Stimulated activated CD8-positive, alpha-beta memory T cell treated with anti-CD3 and anti-CD28 coated beads, Interleukin-15, amount 100 ng/mL, for 24 hours (primary cell): ENCODE data around the gene SPATA32.
"Not testable (repeated sequence)": the region's sequence is repeated elsewhere in the genome, so short reads cannot be mapped to it uniquely, and the experiment has no call there.

Source experiments
- DNase-seq: peaks from one replicate; pipeline ENCODE4 v3.0.0-alpha.2; 2020; ENCODE audit warnings: low read depth

Gene SPATA32

GRCh38 chr17:45270828-45271418 lies 9.0 kb upstream of the SPATA32 start:
- peak; percentile 33 for DNase-seq

- DNase-seq, result no peak
These were observed 8.0 kb upstream of the SPATA32 start for GRCh38 chr17:45269912-45270311.

GRCh38 chr17:45267436-45268055 lies 5.7 kb upstream of the SPATA32 start:
- DNase-seq, result no peak

- no peak for DNase-seq
These were observed 4.6 kb upstream of the SPATA32 start for GRCh38 chr17:45266372-45266926.

- DNase-seq, result no peak
These were observed 3.9 kb upstream of the SPATA32 start for GRCh38 chr17:45265821-45266220.

- no peak for DNase-seq
These were observed 3.1 kb upstream of the SPATA32 start for GRCh38 chr17:45264988-45265387.

GRCh38 chr17:45264430-45264829 lies 2.5 kb upstream of the SPATA32 start:
- DNase-seq, result no peak

GRCh38 chr17:45263477-45263860 lies 1.6 kb upstream of the SPATA32 start:
- no peak for DNase-seq

- no peak for DNase-seq
These were observed 902 bp upstream of the SPATA32 start for GRCh38 chr17:45262516-45263476.

- DNase-seq, result no peak
These were observed 1.6 kb downstream of the SPATA32 start for GRCh38 chr17:45260204-45260783.

GRCh38 chr17:45258981-45259380 lies 2.9 kb downstream of the SPATA32 start:
- DNase-seq, result no peak

- DNase-seq, result no peak
These were observed 4.8 kb downstream of the SPATA32 start for GRCh38 chr17:45257115-45257514.

GRCh38 chr17:45256114-45256966 lies 5.6 kb downstream of the SPATA32 start:
- no peak for DNase-seq

GRCh38 chr17:45255358-45255757 lies 6.5 kb downstream of the SPATA32 start:
- DNase-seq, result no peak

- DNase-seq, result no peak
These were observed 8.0 kb downstream of the SPATA32 start for GRCh38 chr17:45253879-45254278.

GRCh38 chr17:45253237-45253636 lies 8.7 kb downstream of the SPATA32 start:
- not testable (repeated sequence) for DNase-seq

- DNase-seq, result no peak
These were observed 10.0 kb downstream of the SPATA32 start for GRCh38 chr17:45251931-45252330.

- no peak for DNase-seq
These were observed 13.5 kb downstream of the SPATA32 start for GRCh38 chr17:45248132-45248957.

GRCh38 chr17:45247429-45248131 lies 14.3 kb downstream of the SPATA32 start:
- peak; percentile 88 for DNase-seq
